ENCODE results near the gene HMG20B.

The HMG20B gene

GRCh38 chr19:3615524-3616135, 42.9 kb downstream of the HMG20B start:
- TF ChIP-seq ZNF70 (CRISPR knock-in tag; IDR thresholded peaks at IDR 0.05) (no peak), TCF4 (CRISPR knock-in tag; IDR thresholded peaks at IDR 0.05; ENCODE audit: borderline replicate concordance) (no peak), ZNF8 (CRISPR knock-in tag; IDR thresholded peaks at IDR 0.05) (no peak), SNAI2 (CRISPR knock-in tag; IDR thresholded peaks at IDR 0.05) (no peak), CREB5 (CRISPR knock-in tag; IDR thresholded peaks at IDR 0.05; ENCODE audit: low read depth) (no peak), ZFP3 (CRISPR knock-in tag; IDR thresholded peaks at IDR 0.05) (no peak), POU6F1 (CRISPR knock-in tag; IDR thresholded peaks at IDR 0.05; ENCODE audit: borderline replicate concordance, low read depth) (no peak), BACH2 (CRISPR knock-in tag; IDR thresholded peaks at IDR 0.05; ENCODE audit: borderline replicate concordance) (no peak), CSDC2 (CRISPR knock-in tag; IDR thresholded peaks at IDR 0.05) (no peak)
- no peak for ATAC-seq

- no peak for TF ChIP-seq ZC3H10 (CRISPR knock-in tag; IDR thresholded peaks at IDR 0.05)
- no peak for TF ChIP-seq TCF4 (CRISPR knock-in tag; IDR thresholded peaks at IDR 0.05; ENCODE audit: borderline replicate concordance)
- TF ChIP-seq ESRRG (CRISPR knock-in tag; IDR thresholded peaks at IDR 0.05), result no peak
- no peak for TF ChIP-seq CSDC2 (CRISPR knock-in tag; IDR thresholded peaks at IDR 0.05)
- TF ChIP-seq PATZ1 (CRISPR knock-in tag; IDR thresholded peaks at IDR 0.05; ENCODE audit: borderline replicate concordance), result no peak
- TF ChIP-seq OSR1 (CRISPR knock-in tag; IDR thresholded peaks at IDR 0.05), result no peak
- no peak for TF ChIP-seq TOX (CRISPR knock-in tag; IDR thresholded peaks at IDR 0.05; ENCODE audit: borderline replicate concordance)
- TF ChIP-seq RARB (CRISPR knock-in tag; IDR thresholded peaks at IDR 0.05), result no peak
- TF ChIP-seq ZFP30 (CRISPR knock-in tag; IDR thresholded peaks at IDR 0.05), result no peak
- no peak for TF ChIP-seq ARNTL (CRISPR knock-in tag; IDR thresholded peaks at IDR 0.05; ENCODE audit: borderline replicate concordance, low read depth)
- TF ChIP-seq BACH2 (CRISPR knock-in tag; IDR thresholded peaks at IDR 0.05; ENCODE audit: borderline replicate concordance), result no peak
- TF ChIP-seq ZNF8 (CRISPR knock-in tag; IDR thresholded peaks at IDR 0.05), result no peak
- ATAC-seq, result no peak
Measured at GRCh38 chr19:3617463-3617862, 44.7 kb downstream of the HMG20B start.

- peak; percentile 84 for ATAC-seq
- TF ChIP-seq PPARA (CRISPR knock-in tag; IDR thresholded peaks at IDR 0.05; ENCODE audit: borderline replicate concordance) (no peak), ZFP30 (CRISPR knock-in tag; IDR thresholded peaks at IDR 0.05) (no peak), CSDC2 (CRISPR knock-in tag; IDR thresholded peaks at IDR 0.05) (no peak), BACH2 (CRISPR knock-in tag; IDR thresholded peaks at IDR 0.05; ENCODE audit: borderline replicate concordance) (no peak), ZNF565 (CRISPR knock-in tag; conservative IDR thresholded peaks at IDR 0.05; ENCODE audit: low read depth) (no peak)
Measured at GRCh38 chr19:3618144-3618810, 45.5 kb downstream of the HMG20B start.

- no peak; the same call in 2 of the 3 replicates for ATAC-seq
- TF ChIP-seq ZFP3 (CRISPR knock-in tag; IDR thresholded peaks at IDR 0.05) (no peak), ZNF8 (CRISPR knock-in tag; IDR thresholded peaks at IDR 0.05) (no peak), RARB (CRISPR knock-in tag; IDR thresholded peaks at IDR 0.05) (no peak), PPARA (CRISPR knock-in tag; IDR thresholded peaks at IDR 0.05; ENCODE audit: borderline replicate concordance) (no peak), ESRRG (CRISPR knock-in tag; IDR thresholded peaks at IDR 0.05) (no peak), TOX (CRISPR knock-in tag; IDR thresholded peaks at IDR 0.05; ENCODE audit: borderline replicate concordance) (no peak), BACH2 (CRISPR knock-in tag; IDR thresholded peaks at IDR 0.05; ENCODE audit: borderline replicate concordance) (no peak), TSHZ2 (CRISPR knock-in tag; IDR thresholded peaks at IDR 0.05) (no peak), CSRNP3 (CRISPR knock-in tag; IDR thresholded peaks at IDR 0.05) (no peak), CSDC2 (CRISPR knock-in tag; IDR thresholded peaks at IDR 0.05) (no peak), POU6F1 (CRISPR knock-in tag; IDR thresholded peaks at IDR 0.05; ENCODE audit: borderline replicate concordance, low read depth) (no peak), ISL1 (CRISPR knock-in tag; IDR thresholded peaks at IDR 0.05) (no peak), ZNF565 (CRISPR knock-in tag; conservative IDR thresholded peaks at IDR 0.05; ENCODE audit: low read depth) (no peak)
Measured at GRCh38 chr19:3618811-3619630, 46.3 kb downstream of the HMG20B start.

All from SK-N-SH treated with all-trans-retinoic acid at 6 μM for 48 hours (cell line).